HG03066 (cell line): ENCODE data around the gene TSEN2.

ENCODE experiments used
- ATAC-seq: cut with Tn5 transposase; IDR thresholded peaks from one replicate; pipeline ENCODE4 v1.9.1; 2021; ENCODE audit warnings: low read depth; ENCODE audit not compliant: unreplicated experiment

TSEN2 gene

GRCh38 chr3:12579456-12579855 is 95.2 kb downstream of the TSEN2 start:
- ATAC-seq: no peak

- no peak for ATAC-seq
These were observed 95.6 kb downstream of the TSEN2 start for GRCh38 chr3:12579905-12580304.

- no peak for ATAC-seq
These were observed 98.5 kb downstream of the TSEN2 start for GRCh38 chr3:12582730-12583129.
